ENCODE measurements around the gene TRO. TPM values are rescaled to one million over a fixed set of nuclear protein-coding genes. Genes with fewer than 3 reads are reported as not detected.

Gene TRO
- total and polyA plus RNA-seq, 2 of the 13 experiments (the other 11 are each of a cell fraction or from before 2014, with no cell fraction given) = 13.8 to 25.4 TPM

DNA sequence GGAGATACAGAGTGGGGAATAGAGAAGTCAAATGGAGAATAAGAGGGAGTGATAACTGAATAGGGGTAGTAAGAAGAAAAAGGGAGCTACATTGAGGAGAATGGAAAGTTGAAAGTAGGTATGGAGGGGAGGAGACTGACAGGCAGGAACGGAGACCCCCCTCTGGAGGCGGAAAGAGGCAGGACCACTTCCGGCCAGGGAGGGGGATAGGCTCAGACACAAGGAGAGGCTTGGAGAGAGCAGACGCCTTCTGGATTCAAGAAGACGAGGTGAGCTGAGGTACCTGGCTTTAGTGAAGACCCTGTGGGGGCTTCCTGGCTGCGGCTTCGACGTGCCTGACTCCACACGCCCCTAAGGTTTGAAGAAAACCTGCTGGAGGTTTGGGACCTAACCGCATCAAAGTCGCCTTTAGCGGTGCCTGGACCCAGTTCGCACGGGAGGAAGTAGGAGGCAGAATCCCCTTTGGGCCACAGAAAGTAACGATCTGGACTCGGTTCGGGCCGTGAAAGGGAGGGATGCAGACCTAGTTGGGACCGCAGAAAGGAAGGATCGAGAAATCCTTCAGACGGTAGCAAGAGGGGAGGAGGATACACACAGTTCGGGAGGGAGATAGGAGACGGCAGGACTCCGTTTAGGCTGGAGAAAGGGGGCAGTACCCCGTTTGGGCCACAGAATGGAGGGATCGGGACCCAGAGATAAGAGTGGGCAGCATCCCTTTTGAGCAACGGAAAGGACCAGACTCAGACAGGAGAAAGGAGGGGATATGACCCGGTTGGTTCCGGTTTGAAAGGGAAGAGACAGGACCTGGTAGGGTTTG lies at the start of gene TRO (continued):
- TF ChIP-seq ZXDC (CRISPR knock-in tag; IDR thresholded peaks at IDR 0.05) = no peak
- no peak for TF ChIP-seq ZNF746 (CRISPR knock-in tag; IDR thresholded peaks at IDR 0.05)
- TF ChIP-seq, protein P1, sequence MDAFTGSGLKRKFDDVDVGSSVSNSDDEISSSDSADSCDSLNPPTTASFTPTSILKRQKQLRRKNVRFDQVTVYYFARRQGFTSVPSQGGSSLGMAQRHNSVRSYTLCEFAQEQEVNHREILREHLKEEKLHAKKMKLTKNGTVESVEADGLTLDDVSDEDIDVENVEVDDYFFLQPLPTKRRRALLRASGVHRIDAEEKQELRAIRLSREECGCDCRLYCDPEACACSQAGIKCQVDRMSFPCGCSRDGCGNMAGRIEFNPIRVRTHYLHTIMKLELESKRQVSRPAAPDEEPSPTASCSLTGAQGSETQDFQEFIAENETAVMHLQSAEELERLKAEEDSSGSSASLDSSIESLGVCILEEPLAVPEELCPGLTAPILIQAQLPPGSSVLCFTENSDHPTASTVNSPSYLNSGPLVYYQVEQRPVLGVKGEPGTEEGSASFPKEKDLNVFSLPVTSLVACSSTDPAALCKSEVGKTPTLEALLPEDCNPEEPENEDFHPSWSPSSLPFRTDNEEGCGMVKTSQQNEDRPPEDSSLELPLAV (CRISPR knock-in tag; conservative IDR thresholded peaks at IDR 0.05; ENCODE audit: low read depth) = no peak
- no peak for TF ChIP-seq ZNF546 (CRISPR knock-in tag; conservative IDR thresholded peaks at IDR 0.05)
- TF ChIP-seq HOXA3 (CRISPR knock-in tag; IDR thresholded peaks at IDR 0.05) = no peak
- TF ChIP-seq MED13 (CRISPR knock-in tag; IDR thresholded peaks at IDR 0.05) = no peak
- no peak for TF ChIP-seq TEF (CRISPR knock-in tag; IDR thresholded peaks at IDR 0.05)
- TF ChIP-seq ZFP1 (CRISPR knock-in tag; IDR thresholded peaks at IDR 0.05) = no peak
- TF ChIP-seq ZNF7 (CRISPR knock-in tag; IDR thresholded peaks at IDR 0.05) = no peak
- TF ChIP-seq ZNF30 (CRISPR knock-in tag; IDR thresholded peaks at IDR 0.05) = no peak
- TF ChIP-seq, protein P2, sequence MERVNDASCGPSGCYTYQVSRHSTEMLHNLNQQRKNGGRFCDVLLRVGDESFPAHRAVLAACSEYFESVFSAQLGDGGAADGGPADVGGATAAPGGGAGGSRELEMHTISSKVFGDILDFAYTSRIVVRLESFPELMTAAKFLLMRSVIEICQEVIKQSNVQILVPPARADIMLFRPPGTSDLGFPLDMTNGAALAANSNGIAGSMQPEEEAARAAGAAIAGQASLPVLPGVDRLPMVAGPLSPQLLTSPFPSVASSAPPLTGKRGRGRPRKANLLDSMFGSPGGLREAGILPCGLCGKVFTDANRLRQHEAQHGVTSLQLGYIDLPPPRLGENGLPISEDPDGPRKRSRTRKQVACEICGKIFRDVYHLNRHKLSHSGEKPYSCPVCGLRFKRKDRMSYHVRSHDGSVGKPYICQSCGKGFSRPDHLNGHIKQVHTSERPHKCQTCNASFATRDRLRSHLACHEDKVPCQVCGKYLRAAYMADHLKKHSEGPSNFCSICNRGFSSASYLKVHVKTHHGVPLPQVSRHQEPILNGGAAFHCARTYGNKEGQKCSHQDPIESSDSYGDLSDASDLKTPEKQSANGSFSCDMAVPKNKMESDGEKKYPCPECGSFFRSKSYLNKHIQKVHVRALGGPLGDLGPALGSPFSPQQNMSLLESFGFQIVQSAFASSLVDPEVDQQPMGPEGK (CRISPR knock-in tag; IDR thresholded peaks at IDR 0.05) = 0 out of 2 replicates have a peak, but pooled peaks have one; percentile 12
- TF ChIP-seq, protein P3, sequence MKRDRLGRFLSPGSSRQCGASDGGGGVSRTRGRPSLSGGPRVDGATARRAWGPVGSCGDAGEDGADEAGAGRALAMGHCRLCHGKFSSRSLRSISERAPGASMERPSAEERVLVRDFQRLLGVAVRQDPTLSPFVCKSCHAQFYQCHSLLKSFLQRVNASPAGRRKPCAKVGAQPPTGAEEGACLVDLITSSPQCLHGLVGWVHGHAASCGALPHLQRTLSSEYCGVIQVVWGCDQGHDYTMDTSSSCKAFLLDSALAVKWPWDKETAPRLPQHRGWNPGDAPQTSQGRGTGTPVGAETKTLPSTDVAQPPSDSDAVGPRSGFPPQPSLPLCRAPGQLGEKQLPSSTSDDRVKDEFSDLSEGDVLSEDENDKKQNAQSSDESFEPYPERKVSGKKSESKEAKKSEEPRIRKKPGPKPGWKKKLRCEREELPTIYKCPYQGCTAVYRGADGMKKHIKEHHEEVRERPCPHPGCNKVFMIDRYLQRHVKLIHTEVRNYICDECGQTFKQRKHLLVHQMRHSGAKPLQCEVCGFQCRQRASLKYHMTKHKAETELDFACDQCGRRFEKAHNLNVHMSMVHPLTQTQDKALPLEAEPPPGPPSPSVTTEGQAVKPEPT (CRISPR knock-in tag; IDR thresholded peaks at IDR 0.05; ENCODE audit: low read depth) = no peak
- TF ChIP-seq POLR2AphosphoS2 (IDR thresholded peaks at IDR 0.05; ENCODE audit: low read depth, low read length) = no peak
- TF ChIP-seq ZBTB7B (CRISPR knock-in tag; IDR thresholded peaks at IDR 0.05) = 0 out of 2 replicates have a peak, but pooled peaks have one; percentile 47
- TF ChIP-seq HES4 (CRISPR knock-in tag; IDR thresholded peaks at IDR 0.05; ENCODE audit: borderline replicate concordance) = no peak
- no peak for TF ChIP-seq TMF1 (CRISPR knock-in tag; IDR thresholded peaks at IDR 0.05; ENCODE audit: low read depth)
- no peak for TF ChIP-seq ZNF775 (CRISPR knock-in tag; IDR thresholded peaks at IDR 0.05; ENCODE audit: borderline replicate concordance)
- TF ChIP-seq PHF20 (CRISPR knock-in tag; IDR thresholded peaks at IDR 0.05) = no peak
- TF ChIP-seq MYNN (CRISPR knock-in tag; IDR thresholded peaks at IDR 0.05; ENCODE audit: low read depth) = no peak
- TF ChIP-seq ZNF576 (CRISPR knock-in tag; IDR thresholded peaks at IDR 0.05) = no peak
- no peak for TF ChIP-seq CCDC6 (CRISPR knock-in tag; IDR thresholded peaks at IDR 0.05)

Data from HepG2 (cell line).